Prostate gland (tissue), 2 donors: ENCODE results near the gene PHLPP1.

Experiments
- POLR2A ChIP-seq: fragments of 450-650 bp; IDR thresholded peaks from one replicate; pipeline ENCODE4 v1.6.1; 2016; ENCODE audit warnings: antibody characterized with exemption, mild to moderate bottlenecking
- POLR2AphosphoS5 ChIP-seq: sonication (generic); formaldehyde crosslinking; IDR thresholded peaks from one replicate; pipeline ENCODE4 v1.6.1; 2017; ENCODE audit warnings: antibody characterized with exemption
- TF ChIP-seq, protein P1 (sequence below), 4 experiments: fragments of 200-600 bp in 2 of 4; fragments of 450-650 bp in 2 of 4; sonication (generic) in 2 of 4; IDR thresholded peaks; 1 replicate in 3 of 4; 2 replicates in 1 of 4; pipeline ENCODE4 v1.5.1; 2016 to 2019; ENCODE audit warnings: antibody characterized with exemption in 4 of 4, mild to moderate bottlenecking in 2 of 4, moderate library complexity in 2 of 4

DNA sequence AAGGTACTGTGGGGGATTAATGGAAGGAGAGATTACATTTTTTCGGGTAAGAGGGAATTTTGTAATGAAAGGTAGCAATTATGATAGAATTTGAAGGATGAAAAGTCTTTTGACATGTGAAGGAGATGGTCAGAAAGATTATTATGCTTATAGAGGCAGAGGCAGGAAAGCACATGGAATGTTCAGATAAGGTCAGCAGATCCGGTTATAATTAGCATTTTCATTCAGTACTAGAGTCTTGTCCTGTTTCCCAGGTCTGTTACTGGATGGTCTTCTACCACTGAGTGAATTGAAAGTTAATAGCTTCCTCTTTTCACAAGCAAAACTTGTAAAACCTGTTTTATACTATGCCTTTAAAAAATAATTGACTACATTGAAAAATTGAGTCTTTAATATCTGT, 116.9 kb downstream of the PHLPP1 start:
- TF ChIP-seq, protein P1, sequence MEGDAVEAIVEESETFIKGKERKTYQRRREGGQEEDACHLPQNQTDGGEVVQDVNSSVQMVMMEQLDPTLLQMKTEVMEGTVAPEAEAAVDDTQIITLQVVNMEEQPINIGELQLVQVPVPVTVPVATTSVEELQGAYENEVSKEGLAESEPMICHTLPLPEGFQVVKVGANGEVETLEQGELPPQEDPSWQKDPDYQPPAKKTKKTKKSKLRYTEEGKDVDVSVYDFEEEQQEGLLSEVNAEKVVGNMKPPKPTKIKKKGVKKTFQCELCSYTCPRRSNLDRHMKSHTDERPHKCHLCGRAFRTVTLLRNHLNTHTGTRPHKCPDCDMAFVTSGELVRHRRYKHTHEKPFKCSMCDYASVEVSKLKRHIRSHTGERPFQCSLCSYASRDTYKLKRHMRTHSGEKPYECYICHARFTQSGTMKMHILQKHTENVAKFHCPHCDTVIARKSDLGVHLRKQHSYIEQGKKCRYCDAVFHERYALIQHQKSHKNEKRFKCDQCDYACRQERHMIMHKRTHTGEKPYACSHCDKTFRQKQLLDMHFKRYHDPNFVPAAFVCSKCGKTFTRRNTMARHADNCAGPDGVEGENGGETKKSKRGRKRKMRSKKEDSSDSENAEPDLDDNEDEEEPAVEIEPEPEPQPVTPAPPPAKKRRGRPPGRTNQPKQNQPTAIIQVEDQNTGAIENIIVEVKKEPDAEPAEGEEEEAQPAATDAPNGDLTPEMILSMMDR (IDR thresholded peaks at IDR 0.05) = no peak
- TF ChIP-seq POLR2AphosphoS5 (no peak), POLR2A (no peak)
